IPS DF 4.7 (cell line): ENCODE data around the gene RAB10.
A peak's percentile ranks its signal among the peaks of the same experiment; 100 is the strongest.
"Not testable (repeated sequence)": the region's sequence is repeated elsewhere in the genome, so short reads cannot be mapped to it uniquely, and the experiment has no call there.

Source experiments
- DNase-seq: peaks from one replicate; pipeline ENCODE4 v3.0.0-alpha.2; 2013; ENCODE audit warnings: low spot score; ENCODE audit errors: extremely low read depth

RAB10 gene

GRCh38 chr2:26088931-26089330 lies 55.0 kb downstream of the RAB10 start:
- not testable (repeated sequence) for DNase-seq

GRCh38 chr2:26089337-26089736 lies 55.5 kb downstream of the RAB10 start:
- DNase-seq = no peak

GRCh38 chr2:26095758-26096157 lies 61.9 kb downstream of the RAB10 start:
- no peak for DNase-seq

- no peak for DNase-seq
Observed at GRCh38 chr2:26099933-26100332, 66.0 kb downstream of the RAB10 start.

- no peak for DNase-seq
Observed at GRCh38 chr2:26100384-26100783, 66.5 kb downstream of the RAB10 start.

GRCh38 chr2:26103752-26104151 lies 69.9 kb downstream of the RAB10 start:
- no peak for DNase-seq

- DNase-seq = not testable (repeated sequence)
Observed at GRCh38 chr2:26108701-26109100, 74.8 kb downstream of the RAB10 start.

- DNase-seq = no peak
Observed at GRCh38 chr2:26112201-26112600, 78.3 kb downstream of the RAB10 start.

GRCh38 chr2:26114151-26114550 lies 80.3 kb downstream of the RAB10 start:
- DNase-seq = no peak

GRCh38 chr2:26118682-26119081 lies 84.8 kb downstream of the RAB10 start:
- DNase-seq = no peak

- DNase-seq = no peak
Observed at GRCh38 chr2:26119521-26119920, 85.6 kb downstream of the RAB10 start.

GRCh38 chr2:26122630-26123029 lies 88.7 kb downstream of the RAB10 start:
- DNase-seq = no peak

GRCh38 chr2:26123426-26123825 lies 89.5 kb downstream of the RAB10 start:
- DNase-seq = no peak

- DNase-seq = no peak
Observed at GRCh38 chr2:26126074-26126473, 92.2 kb downstream of the RAB10 start.

GRCh38 chr2:26128176-26128575 lies 94.3 kb downstream of the RAB10 start:
- DNase-seq = no peak

GRCh38 chr2:26130763-26131162 lies 96.9 kb downstream of the RAB10 start:
- DNase-seq = no peak

GRCh38 chr2:26136451-26136850 lies 102.6 kb downstream of the RAB10 start:
- no peak for DNase-seq

GRCh38 chr2:26139269-26140183 lies 105.6 kb downstream of the RAB10 start:
- DNase-seq = no peak

- no peak for DNase-seq
Observed at GRCh38 chr2:26141145-26141769, 107.4 kb downstream of the RAB10 start.

GRCh38 chr2:26144031-26144430 lies 110.1 kb downstream of the RAB10 start:
- DNase-seq = no peak

GRCh38 chr2:26144953-26145680 lies 111.2 kb downstream of the RAB10 start:
- peak; percentile 36 for DNase-seq

GRCh38 chr2:26148501-26148900 lies 114.6 kb downstream of the RAB10 start:
- DNase-seq = no peak
